GM13977 (cell line): Measurements from ENCODE around the gene RANBP17.
"Not testable (repeated sequence)": the region's sequence is repeated elsewhere in the genome, so short reads cannot be mapped to it uniquely, and the experiment has no call there.

Source experiments
- DNase-seq: peaks from one replicate; pipeline ENCODE4 v3.0.0; 2012; ENCODE audit warnings: low spot score
- CTCF ChIP-seq: IDR thresholded peaks from 2 replicates; pipeline ENCODE4 v1.5.1; 2012; ENCODE audit warnings: mild to moderate bottlenecking, control low read depth; ENCODE audit not compliant: insufficient read depth; ENCODE audit errors: extremely low read depth, missing control alignments
- in situ Hi-C: fragments of 300-500 bp; cut with MboI; formaldehyde crosslinking; loops from one replicate; pipeline ENCODE4 v1.12.0; 2022; ENCODE audit warnings: low sequenced_read_pairs, low pct_unique_long_range_greater_than_20kb, mixed read lengths, inconsistent platforms; ENCODE audit not compliant: unreplicated experiment

RANBP17 gene

GRCh38 chr5:171285465-171285864, 423.6 kb downstream of the RANBP17 start:
- no peak for TF ChIP-seq CTCF
- in situ Hi-C loops, result no loop called here

GRCh38 chr5:171288066-171288465, 426.2 kb downstream of the RANBP17 start:
- DNase-seq, result no peak
- TF ChIP-seq CTCF, result no peak
- in situ Hi-C loops, result no loop called here

More at GRCh38 chr5:171285465-171285864, 423.6 kb downstream of the RANBP17 start:
- DNase-seq, result no peak

- in situ Hi-C loops, result no loop called here
- no peak for TF ChIP-seq CTCF
- no peak for DNase-seq
Measured at GRCh38 chr5:171291371-171291770, 429.6 kb downstream of the RANBP17 start.

- no peak for DNase-seq
- no peak for TF ChIP-seq CTCF
- in situ Hi-C loops, result no loop called here
Measured at GRCh38 chr5:171295299-171295698, 433.5 kb downstream of the RANBP17 start.

- in situ Hi-C loops, result no loop called here
- DNase-seq, result no peak
- TF ChIP-seq CTCF, result no peak
Measured at GRCh38 chr5:171295801-171296200, 434.0 kb downstream of the RANBP17 start.

GRCh38 chr5:171297941-171298340, 436.1 kb downstream of the RANBP17 start:
- in situ Hi-C loops, DNase-seq: not testable (repeated sequence)

GRCh38 chr5:171299228-171299627, 437.4 kb downstream of the RANBP17 start:
- in situ Hi-C loops, result no loop called here
- no peak for DNase-seq
- TF ChIP-seq CTCF, result no peak
